ENCODE measurements around the gene PDC.
"Not testable (repeated sequence)": the region's sequence is repeated elsewhere in the genome, so short reads cannot be mapped to it uniquely, and the experiment has no call there.

Gene PDC

GRCh38 chr1:186401446-186401845, 59.5 kb downstream of the PDC start:
- DNase-seq (ENCODE audit: low spot score): not testable (repeated sequence)

Measured in D341Med (cell line).